Ovary (tissue), 3 donors: ENCODE data around the gene NRIP1.

Experiments
- CTCF ChIP-seq, 3 donors: fragments of 450-650 bp in 2 of 3; fragments of 200-600 bp in 1 of 3; IDR thresholded peaks; one replicate each; pipeline versions ENCODE4 v1.5.1 to v1.8.0; 2016 to 2022; ENCODE audit warnings: antibody characterized with exemption in 3 of 3, mild to moderate bottlenecking in 1 of 3
- EP300 ChIP-seq: sonication (generic); formaldehyde crosslinking; IDR thresholded peaks from one replicate; pipeline ENCODE4 v1.6.1; 2017; ENCODE audit warnings: antibody characterized with exemption
- donor health status: DM: no; HTN: no; CAD: no.

- no peak for TF ChIP-seq CTCF (IDR thresholded peaks at IDR 0.05)
- no peak for TF ChIP-seq EP300
These were observed 60.0 kb downstream of the NRIP1 start for GRCh38 chr21:15004721-15005370.
